ENCODE results near the gene TRAPPC6A.

DNA sequence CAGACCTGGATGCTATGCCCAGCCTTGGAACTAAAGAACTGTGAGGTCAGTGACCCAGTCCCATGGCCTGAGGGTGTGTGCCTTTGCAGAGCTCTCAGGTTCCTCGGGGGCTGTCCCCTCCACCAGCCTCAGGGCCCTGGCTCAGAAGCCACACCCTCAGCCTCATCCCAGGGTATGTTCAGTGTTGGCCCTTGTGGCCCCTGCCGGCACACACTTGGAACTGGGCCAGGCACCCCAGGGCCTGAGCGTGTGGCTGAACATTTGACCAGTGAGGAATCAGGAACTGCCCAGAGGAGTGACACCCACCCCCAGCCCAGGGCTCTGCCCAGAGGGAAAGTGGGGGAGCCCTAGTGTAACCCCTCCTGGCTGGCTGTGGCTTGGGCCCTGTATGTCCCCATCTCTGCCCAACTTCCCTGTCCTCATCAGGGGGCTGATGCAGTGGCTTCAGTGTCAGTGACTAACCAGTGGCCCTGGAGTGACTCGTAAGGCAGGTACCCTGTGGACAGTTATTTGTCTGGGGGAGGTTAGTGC lies 27.2 kb downstream of the TRAPPC6A start:
- TF ChIP-seq, protein P1, sequence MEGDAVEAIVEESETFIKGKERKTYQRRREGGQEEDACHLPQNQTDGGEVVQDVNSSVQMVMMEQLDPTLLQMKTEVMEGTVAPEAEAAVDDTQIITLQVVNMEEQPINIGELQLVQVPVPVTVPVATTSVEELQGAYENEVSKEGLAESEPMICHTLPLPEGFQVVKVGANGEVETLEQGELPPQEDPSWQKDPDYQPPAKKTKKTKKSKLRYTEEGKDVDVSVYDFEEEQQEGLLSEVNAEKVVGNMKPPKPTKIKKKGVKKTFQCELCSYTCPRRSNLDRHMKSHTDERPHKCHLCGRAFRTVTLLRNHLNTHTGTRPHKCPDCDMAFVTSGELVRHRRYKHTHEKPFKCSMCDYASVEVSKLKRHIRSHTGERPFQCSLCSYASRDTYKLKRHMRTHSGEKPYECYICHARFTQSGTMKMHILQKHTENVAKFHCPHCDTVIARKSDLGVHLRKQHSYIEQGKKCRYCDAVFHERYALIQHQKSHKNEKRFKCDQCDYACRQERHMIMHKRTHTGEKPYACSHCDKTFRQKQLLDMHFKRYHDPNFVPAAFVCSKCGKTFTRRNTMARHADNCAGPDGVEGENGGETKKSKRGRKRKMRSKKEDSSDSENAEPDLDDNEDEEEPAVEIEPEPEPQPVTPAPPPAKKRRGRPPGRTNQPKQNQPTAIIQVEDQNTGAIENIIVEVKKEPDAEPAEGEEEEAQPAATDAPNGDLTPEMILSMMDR (IDR thresholded peaks at IDR 0.05), result no peak
- TF ChIP-seq POLR2A (IDR thresholded peaks at IDR 0.05) (no peak), EP300 (IDR thresholded peaks at IDR 0.05) (no peak)

Data from ovary (tissue), 3 donors.